Mononuclear cell (primary cell): ENCODE measurements around the gene CTSS. TPM values are rescaled to one million over a fixed set of nuclear protein-coding genes. Genes with fewer than 3 reads are reported as not detected.
"Not testable (repeated sequence)": the region's sequence is repeated elsewhere in the genome, so short reads cannot be mapped to it uniquely, and the experiment has no call there.

Source experiments
- H3K27me3 ChIP-seq: 2 replicates; pipeline ENCODE4 v1.6.0; 2011; ENCODE audit warnings: low read length, control low read depth; ENCODE audit not compliant: insufficient read depth
- H3K4me1 ChIP-seq: 2 replicates; pipeline ENCODE4 v1.5.1; 2011; ENCODE audit warnings: mild to moderate bottlenecking, low read length, control low read depth; ENCODE audit not compliant: insufficient read depth
- H3K4me3 ChIP-seq: 2 replicates; pipeline ENCODE4 v1.5.1; 2011; ENCODE audit warnings: mild to moderate bottlenecking, low read length, moderate library complexity
- H3K9me3 ChIP-seq: 2 replicates; pipeline ENCODE4 v1.5.1; 2011; ENCODE audit warnings: low read depth, mild to moderate bottlenecking, control low read depth, low read length
- total RNA-seq: library from RNA; depleted of rRNA; stranded (reverse); fragments of >200 nt; gene quantifications from one replicate; pipeline ENCODE4 v1.2.3, GENCODE V29; 2012

Gene CTSS
- 1,898 TPM for total RNA-seq

GRCh38 chr1:150765296-150765976 lies at the start of gene CTSS:
Gene CTSS, minus strand, starts transcription at chr1:150765778. Its CDS starts 1,015 bp downstream, at chr1:150764763.
- no peaks in the 10 kb centered on the region for H3K9me3 ChIP-seq
- H3K27me3 ChIP-seq, result no peaks in the 10 kb centered on the region
- H3K4me1 ChIP-seq, result peaks cover 33% of the 10 kb centered on the region
- peak within 1 kb of the TSS; percentile 73 for H3K4me3 ChIP-seq

GRCh38 chr1:150813028-150813707 lies 47.6 kb upstream of the CTSS start:
- no peak overlapping the region for H3K4me3 ChIP-seq
- no peaks in the 10 kb centered on the region for H3K27me3 ChIP-seq
- H3K4me1 ChIP-seq, result peaks cover 14% of the 10 kb centered on the region
- no peaks in the 10 kb centered on the region for H3K9me3 ChIP-seq

GRCh38 chr1:150810958-150811659 lies 45.5 kb upstream of the CTSS start:
- peaks cover 32% of the 10 kb centered on the region for H3K4me1 ChIP-seq
- H3K4me3 ChIP-seq, result no peak overlapping the region
- H3K27me3 ChIP-seq, result no peaks in the 10 kb centered on the region
- H3K9me3 ChIP-seq, result no peaks in the 10 kb centered on the region

GRCh38 chr1:150809651-150810050 lies 44.1 kb upstream of the CTSS start:
- Histone ChIP-seq H3K9me3 (no peaks in the 10 kb centered on the region), H3K4me3 (no peak overlapping the region), H3K27me3 (no peaks in the 10 kb centered on the region), H3K4me1 (peaks cover 32% of the 10 kb centered on the region)

- H3K4me1 ChIP-seq, result peaks cover 32% of the 10 kb centered on the region
- H3K4me3 ChIP-seq, result no peak overlapping the region
- H3K27me3 ChIP-seq, result no peaks in the 10 kb centered on the region
- no peaks in the 10 kb centered on the region for H3K9me3 ChIP-seq
Measured at GRCh38 chr1:150808846-150809245, 43.3 kb upstream of the CTSS start.

GRCh38 chr1:150808121-150808520 lies 42.5 kb upstream of the CTSS start, which contains the start of gene CTSK:
Gene CTSK, minus strand, starts transcription at chr1:150808260. Its CDS starts 1,455 bp downstream, at chr1:150806805.
- Histone ChIP-seq H3K9me3 (no peaks in the 10 kb centered on the region), H3K4me3 (no peak within 1 kb of the TSS), H3K4me1 (peaks cover 31% of the 10 kb centered on the region), H3K27me3 (no peaks in the 10 kb centered on the region)

- Histone ChIP-seq H3K4me1 (peaks cover 27% of the 10 kb centered on the region), H3K4me3 (no peak overlapping the region), H3K27me3 (no peaks in the 10 kb centered on the region), H3K9me3 (no peaks in the 10 kb centered on the region)
Measured at GRCh38 chr1:150807249-150808023, 41.9 kb upstream of the CTSS start.

- Histone ChIP-seq H3K9me3 (no peaks in the 10 kb centered on the region), H3K4me1 (peaks cover 27% of the 10 kb centered on the region), H3K4me3 (no peak overlapping the region), H3K27me3 (no peaks in the 10 kb centered on the region)
Measured at GRCh38 chr1:150805899-150806298, 40.3 kb upstream of the CTSS start.

GRCh38 chr1:150804671-150805070 lies 39.1 kb upstream of the CTSS start:
- peaks cover 27% of the 10 kb centered on the region for H3K4me1 ChIP-seq
- H3K27me3 ChIP-seq, result no peaks in the 10 kb centered on the region

GRCh38 chr1:150799089-150799488 lies 33.5 kb upstream of the CTSS start:
- Histone ChIP-seq H3K9me3 (no peaks in the 10 kb centered on the region), H3K27me3 (no peaks in the 10 kb centered on the region), H3K4me3 (no peak overlapping the region), H3K4me1 (peaks cover 19% of the 10 kb centered on the region)

More at GRCh38 chr1:150804671-150805070, 39.1 kb upstream of the CTSS start:
- H3K9me3 ChIP-seq, result no peaks in the 10 kb centered on the region
- no peak overlapping the region for H3K4me3 ChIP-seq

GRCh38 chr1:150798525-150798924 lies 32.9 kb upstream of the CTSS start:
- H3K9me3 ChIP-seq, result no peaks in the 10 kb centered on the region
- peaks cover 25% of the 10 kb centered on the region for H3K4me1 ChIP-seq
- H3K4me3 ChIP-seq, result no peak overlapping the region
- H3K27me3 ChIP-seq, result no peaks in the 10 kb centered on the region

GRCh38 chr1:150796374-150796773 lies 30.8 kb upstream of the CTSS start:
- Histone ChIP-seq H3K4me3 (no peak overlapping the region), H3K4me1 (peaks cover 43% of the 10 kb centered on the region)

GRCh38 chr1:150793778-150794177 lies 28.2 kb upstream of the CTSS start:
- H3K27me3 ChIP-seq, H3K4me3 ChIP-seq, H3K9me3 ChIP-seq: not testable (repeated sequence)
- H3K4me1 ChIP-seq, result peaks cover 69% of the 10 kb centered on the region

More at GRCh38 chr1:150796374-150796773, 30.8 kb upstream of the CTSS start:
- no peaks in the 10 kb centered on the region for H3K9me3 ChIP-seq
- no peaks in the 10 kb centered on the region for H3K27me3 ChIP-seq

GRCh38 chr1:150793221-150793620 lies 27.6 kb upstream of the CTSS start:
- no peak overlapping the region for H3K4me3 ChIP-seq
- H3K4me1 ChIP-seq, result peaks cover 75% of the 10 kb centered on the region
- H3K9me3 ChIP-seq, result no peaks in the 10 kb centered on the region
- no peaks in the 10 kb centered on the region for H3K27me3 ChIP-seq
